Measurements from ENCODE around the gene CFAP206.
A peak's percentile ranks its signal among the peaks of the same experiment; 100 is the strongest.

CFAP206 gene

DNA sequence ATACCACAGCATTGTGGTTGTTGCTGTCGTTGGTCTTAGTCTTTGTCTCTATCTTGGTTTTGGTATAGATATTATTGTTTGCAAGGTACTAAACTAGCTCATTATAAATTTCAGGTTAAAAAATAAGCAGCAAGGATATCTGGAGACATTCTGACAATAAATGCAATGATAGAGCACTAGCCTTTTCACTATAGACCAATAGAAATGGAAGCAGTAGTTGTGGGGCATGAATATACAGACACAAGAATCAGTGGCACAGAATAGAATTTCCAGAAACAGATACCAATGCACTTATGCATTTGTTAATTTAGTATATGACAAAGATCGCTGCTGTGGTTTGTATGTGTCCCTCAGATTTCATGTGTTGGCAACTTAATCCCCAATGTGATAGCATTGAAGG lies 31.1 kb upstream of the CFAP206 start:
- DNase-seq (ENCODE audit: extremely low read depth, low read depth), result no peak
- TF ChIP-seq, protein P1, sequence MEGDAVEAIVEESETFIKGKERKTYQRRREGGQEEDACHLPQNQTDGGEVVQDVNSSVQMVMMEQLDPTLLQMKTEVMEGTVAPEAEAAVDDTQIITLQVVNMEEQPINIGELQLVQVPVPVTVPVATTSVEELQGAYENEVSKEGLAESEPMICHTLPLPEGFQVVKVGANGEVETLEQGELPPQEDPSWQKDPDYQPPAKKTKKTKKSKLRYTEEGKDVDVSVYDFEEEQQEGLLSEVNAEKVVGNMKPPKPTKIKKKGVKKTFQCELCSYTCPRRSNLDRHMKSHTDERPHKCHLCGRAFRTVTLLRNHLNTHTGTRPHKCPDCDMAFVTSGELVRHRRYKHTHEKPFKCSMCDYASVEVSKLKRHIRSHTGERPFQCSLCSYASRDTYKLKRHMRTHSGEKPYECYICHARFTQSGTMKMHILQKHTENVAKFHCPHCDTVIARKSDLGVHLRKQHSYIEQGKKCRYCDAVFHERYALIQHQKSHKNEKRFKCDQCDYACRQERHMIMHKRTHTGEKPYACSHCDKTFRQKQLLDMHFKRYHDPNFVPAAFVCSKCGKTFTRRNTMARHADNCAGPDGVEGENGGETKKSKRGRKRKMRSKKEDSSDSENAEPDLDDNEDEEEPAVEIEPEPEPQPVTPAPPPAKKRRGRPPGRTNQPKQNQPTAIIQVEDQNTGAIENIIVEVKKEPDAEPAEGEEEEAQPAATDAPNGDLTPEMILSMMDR (IDR thresholded peaks at IDR 0.05; ENCODE audit: low read depth, low read length), result no peak

DNA sequence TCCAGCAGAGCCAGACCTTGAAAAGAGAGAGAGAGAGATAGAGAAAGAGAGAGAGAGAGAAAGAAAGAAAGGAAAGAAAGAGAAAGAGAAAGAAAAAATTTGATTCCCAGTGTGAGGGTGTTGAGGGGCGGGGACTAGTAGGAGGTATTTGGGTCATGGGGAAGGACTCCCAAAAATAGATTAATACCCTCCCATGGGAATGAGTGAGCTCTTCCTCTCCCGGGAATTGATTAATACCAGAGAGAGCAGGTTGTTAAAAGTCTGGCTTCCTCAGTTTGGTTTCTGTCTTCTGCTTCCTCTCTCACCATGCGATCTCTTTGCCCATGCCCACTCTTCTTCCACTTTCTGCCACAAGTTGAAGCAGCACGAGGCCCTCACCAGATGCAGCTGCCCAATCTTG lies 28.8 kb upstream of the CFAP206 start:
- DNase-seq (ENCODE audit: extremely low read depth, low read depth), result no peak
- TF ChIP-seq, protein P1 (IDR thresholded peaks at IDR 0.05; ENCODE audit: low read depth, low read length), result no peak

DNA sequence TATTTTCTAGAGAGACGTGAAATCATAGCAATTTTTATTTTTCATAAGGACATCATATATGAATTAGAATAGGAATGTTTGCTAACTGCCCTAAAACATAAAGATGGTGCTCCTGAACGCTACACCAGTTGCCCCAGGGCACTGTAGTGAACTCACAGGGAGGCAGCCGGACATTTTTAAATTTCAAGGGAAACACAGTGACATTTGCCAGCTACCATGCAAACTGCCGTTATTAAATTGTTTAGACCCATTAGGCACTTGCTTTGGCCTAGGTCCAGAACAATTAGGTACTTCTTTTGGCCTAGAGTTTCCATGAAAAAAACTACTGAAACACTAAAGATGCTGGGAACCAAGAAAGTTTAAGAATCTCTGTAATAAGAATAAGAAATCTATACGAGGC lies 24.9 kb upstream of the CFAP206 start:
- no peak for DNase-seq (ENCODE audit: extremely low read depth, low read depth)
- TF ChIP-seq, protein P1 (IDR thresholded peaks at IDR 0.05; ENCODE audit: low read depth, low read length), result no peak

DNA sequence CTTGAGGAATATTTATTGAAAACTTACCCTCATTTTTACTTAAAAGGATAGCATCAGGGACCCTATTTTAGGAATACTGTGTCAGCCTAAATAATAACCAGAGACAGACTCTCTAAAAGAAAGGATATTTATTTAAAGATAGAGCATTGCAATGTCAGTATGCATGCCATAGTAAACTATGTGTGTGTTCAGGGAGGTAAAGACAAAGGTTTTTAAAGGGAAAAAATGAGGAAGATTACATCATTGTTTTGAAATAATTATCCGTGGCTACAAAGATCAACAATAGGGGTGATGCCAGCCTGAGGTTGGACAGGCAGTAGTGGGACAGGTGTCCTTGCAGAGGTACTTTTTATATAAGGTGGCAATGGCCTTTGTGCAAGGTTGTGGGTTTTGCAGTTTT lies 23.7 kb upstream of the CFAP206 start:
- TF ChIP-seq, protein P1 (IDR thresholded peaks at IDR 0.05; ENCODE audit: low read depth, low read length), result no peak
- DNase-seq (ENCODE audit: extremely low read depth, low read depth), result no peak

DNA sequence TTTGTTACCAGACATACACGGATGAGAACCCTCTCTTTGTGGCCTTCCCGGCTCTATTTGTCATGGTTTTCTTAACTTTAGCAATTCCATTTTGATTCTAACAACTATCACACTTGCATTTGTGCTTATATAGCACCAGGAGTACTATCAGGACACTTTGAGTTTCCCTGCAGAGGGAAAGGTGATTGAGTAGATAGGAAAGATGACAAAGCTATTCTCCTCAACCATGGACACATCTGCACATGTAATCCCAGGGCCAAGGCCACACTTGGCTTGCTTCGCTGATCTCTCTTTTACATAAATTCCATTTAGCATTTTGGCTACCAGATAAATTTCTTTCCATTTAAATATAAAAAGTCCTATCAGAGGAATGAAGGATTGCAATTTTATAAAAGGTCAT lies 23.3 kb upstream of the CFAP206 start:
- TF ChIP-seq, protein P1 (IDR thresholded peaks at IDR 0.05; ENCODE audit: low read depth, low read length), result no peak
- no peak for DNase-seq (ENCODE audit: extremely low read depth, low read depth)

DNA sequence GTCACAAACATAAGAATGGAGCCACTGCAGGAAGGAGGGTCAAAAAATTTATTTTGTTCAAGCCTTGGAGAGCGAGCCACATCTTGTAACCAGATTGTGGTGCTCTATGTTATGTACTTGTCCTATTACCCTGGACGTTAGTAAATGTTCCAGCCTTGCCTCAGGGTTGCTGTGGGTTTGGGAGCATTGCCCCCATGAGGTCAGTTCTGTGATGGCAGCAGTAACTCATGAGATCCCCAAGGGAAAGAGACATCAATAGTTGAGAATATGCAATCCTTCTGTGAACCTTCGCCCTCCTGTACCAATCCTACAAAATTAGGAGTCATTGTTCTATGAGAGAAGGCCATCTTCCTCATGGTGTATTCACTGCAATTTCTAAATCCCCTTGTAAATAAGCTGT lies 16.4 kb upstream of the CFAP206 start:
- DNase-seq (ENCODE audit: extremely low read depth, low read depth), result no peak
- TF ChIP-seq, protein P1 (IDR thresholded peaks at IDR 0.05; ENCODE audit: low read depth, low read length), result peak; percentile 49

DNA sequence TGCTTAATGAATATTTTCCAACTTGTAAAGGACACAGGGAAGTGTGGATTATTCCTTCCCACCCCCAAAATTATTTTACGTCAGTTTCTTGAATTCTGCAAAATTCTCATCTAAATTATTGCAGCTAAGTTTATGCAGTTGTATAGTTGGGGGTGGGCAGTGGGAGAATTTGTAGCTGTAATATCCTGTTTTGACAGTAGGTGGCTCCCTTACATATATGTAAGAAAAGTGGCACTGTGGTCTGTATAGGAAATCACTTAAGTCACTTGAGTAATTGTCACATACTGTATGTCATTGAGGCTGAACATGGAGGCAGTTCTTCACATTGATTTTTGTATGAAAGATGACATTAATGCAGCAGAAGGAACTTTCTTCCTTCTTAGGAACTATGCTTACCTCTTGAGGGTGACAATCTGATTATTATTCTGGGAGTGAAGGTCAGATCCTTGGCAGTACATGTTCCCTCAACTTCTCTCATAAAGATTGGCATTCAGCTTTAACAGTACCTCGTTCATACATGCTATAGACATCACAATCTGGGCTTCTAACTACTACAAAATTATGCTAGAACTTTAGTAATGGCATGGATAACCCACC lies 14.6 kb upstream of the CFAP206 start:
- peak; percentile 39 for DNase-seq (ENCODE audit: extremely low read depth, low read depth)
- TF ChIP-seq, protein P1 (IDR thresholded peaks at IDR 0.05; ENCODE audit: low read depth, low read length), result peak; percentile 61

Data from AG09319 (cell line).